Activated CD4-positive, alpha-beta memory T cell treated with anti-CD3 and anti-CD28 coated beads, Interleukin-2, amount 10 ng/mL, durations not matched to agents 7 days and 5 days (primary cell): Measurements from ENCODE around the gene SGMS1. TPM values are rescaled to one million over a fixed set of nuclear protein-coding genes. Genes with fewer than 3 reads are reported as not detected.
"Not testable (repeated sequence)": the region's sequence is repeated elsewhere in the genome, so short reads cannot be mapped to it uniquely, and the experiment has no call there.

Experiments
- CTCF ChIA-PET: fragments of 350-600 bp; sonication (Branson Sonifier 250); formaldehyde crosslinking; loops from one replicate; lab custom pipeline; 2021; ENCODE audit warnings: antibody characterized with exemption, inconsistent platforms; lab: Charles Lee
- POLR2A ChIA-PET: fragments of 350-600 bp; sonication (Branson Sonifier 250); formaldehyde crosslinking; loops from one replicate; lab custom pipeline; 2021; ENCODE audit warnings: antibody characterized with exemption; lab: Charles Lee
- DNase-seq: peaks from one replicate; pipeline ENCODE4 v3.0.0-alpha.2; 2020
- H3K27ac Mint-ChIP-seq: one replicate; pipeline ENCODE4 v1.8.0; 2021; ENCODE audit warnings: mild to moderate bottlenecking, mixed read lengths
- H3K27me3 Mint-ChIP-seq: one replicate; pipeline ENCODE4 v1.8.0; 2021; ENCODE audit warnings: mixed read lengths
- H3K36me3 Mint-ChIP-seq: one replicate; pipeline ENCODE4 v1.8.0; 2021; ENCODE audit warnings: low read depth, mixed read lengths
- H3K4me1 Mint-ChIP-seq: one replicate; pipeline ENCODE4 v1.8.0; 2021; ENCODE audit warnings: mixed read lengths
- H3K4me3 Mint-ChIP-seq: one replicate; pipeline ENCODE4 v1.8.0; 2021; ENCODE audit warnings: mild to moderate bottlenecking, mixed read lengths
- H3K9me3 Mint-ChIP-seq: one replicate; pipeline ENCODE4 v1.8.0; 2021; ENCODE audit warnings: mixed read lengths
- total RNA-seq, 2 experiments: library from RNA; stranded (reverse); gene quantifications; one replicate each; pipeline ENCODE4 v1.2.3, GENCODE V29; 2021

Gene SGMS1
- total RNA-seq, 2 experiments from 2014 or later, result 18.9 to 19.9 TPM

DNA sequence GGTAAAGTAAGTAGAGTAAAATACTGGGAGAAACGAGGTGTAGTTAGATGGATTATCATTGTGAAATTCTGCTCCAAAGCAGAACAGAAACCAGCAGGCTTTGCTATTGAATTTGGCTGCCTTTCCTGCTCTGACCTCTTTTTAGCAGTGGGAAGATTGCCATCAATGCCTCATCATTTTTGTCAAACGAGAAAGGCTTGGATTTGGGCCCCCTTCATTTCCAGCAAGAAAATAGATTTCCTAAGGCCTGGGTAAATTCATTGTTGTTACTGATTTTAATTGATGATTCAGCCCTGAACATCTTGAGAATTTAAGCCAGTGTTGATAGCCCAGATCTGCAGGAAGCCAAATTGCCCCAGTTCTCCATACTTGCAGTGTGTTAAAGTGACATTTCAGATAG lies 337.2 kb downstream of the SGMS1 start:
- no peaks in the 10 kb centered on the region for H3K9me3 Mint-ChIP-seq
- DNase-seq, result no peak
- ChIA-PET POLR2A (no interaction called here), CTCF (interaction anchor here (1.0 to 2.1 kb wide), 2 partner anchors 11 to 335 kb away, joined by 3 to 7 read pairs; no protein-coding TSS in a partner anchor)
- peaks cover 29% of the 10 kb centered on the region for H3K27me3 Mint-ChIP-seq
- no peaks in the 10 kb centered on the region for H3K36me3 Mint-ChIP-seq
- no peak overlapping the region for H3K4me3 Mint-ChIP-seq
- H3K4me1 Mint-ChIP-seq, result no peaks in the 10 kb centered on the region
- no peak overlapping the region for H3K27ac Mint-ChIP-seq

DNA sequence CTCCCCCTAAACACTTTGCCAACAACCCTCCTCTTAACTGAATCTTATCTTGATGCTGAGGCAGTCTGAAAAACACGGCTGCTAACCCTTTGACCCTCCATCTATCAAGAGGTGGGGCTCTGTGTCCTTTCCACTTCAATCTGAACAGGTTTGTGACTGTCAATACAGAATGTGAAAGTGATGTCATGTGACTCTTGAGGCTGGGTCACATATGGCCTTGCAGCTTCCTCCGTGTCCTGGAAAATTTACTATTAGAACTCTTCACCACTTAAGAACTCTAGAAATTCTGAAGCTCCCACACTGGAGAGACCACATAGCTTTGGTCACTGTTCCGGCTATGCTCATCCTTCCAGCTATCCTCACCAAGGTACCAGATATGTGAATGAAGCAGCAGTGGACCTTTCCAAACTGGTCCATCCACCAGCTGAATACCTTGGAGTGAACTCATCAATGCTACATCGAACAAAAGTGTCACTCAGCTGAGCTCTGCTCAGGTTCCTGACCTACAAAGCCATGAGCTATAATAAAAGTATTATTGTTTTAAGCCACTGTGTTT lies 341.7 kb downstream of the SGMS1 start:
- H3K27ac Mint-ChIP-seq, result no peak overlapping the region
- no peaks in the 10 kb centered on the region for H3K4me1 Mint-ChIP-seq
- H3K36me3 Mint-ChIP-seq, result no peaks in the 10 kb centered on the region
- H3K27me3 Mint-ChIP-seq, result peaks cover 56% of the 10 kb centered on the region
- POLR2A ChIA-PET, result no interaction called here
- CTCF ChIA-PET, result no interaction called here
- H3K9me3 Mint-ChIP-seq, result peaks cover 2% of the 10 kb centered on the region
- DNase-seq, result no peak
- no peak overlapping the region for H3K4me3 Mint-ChIP-seq

DNA sequence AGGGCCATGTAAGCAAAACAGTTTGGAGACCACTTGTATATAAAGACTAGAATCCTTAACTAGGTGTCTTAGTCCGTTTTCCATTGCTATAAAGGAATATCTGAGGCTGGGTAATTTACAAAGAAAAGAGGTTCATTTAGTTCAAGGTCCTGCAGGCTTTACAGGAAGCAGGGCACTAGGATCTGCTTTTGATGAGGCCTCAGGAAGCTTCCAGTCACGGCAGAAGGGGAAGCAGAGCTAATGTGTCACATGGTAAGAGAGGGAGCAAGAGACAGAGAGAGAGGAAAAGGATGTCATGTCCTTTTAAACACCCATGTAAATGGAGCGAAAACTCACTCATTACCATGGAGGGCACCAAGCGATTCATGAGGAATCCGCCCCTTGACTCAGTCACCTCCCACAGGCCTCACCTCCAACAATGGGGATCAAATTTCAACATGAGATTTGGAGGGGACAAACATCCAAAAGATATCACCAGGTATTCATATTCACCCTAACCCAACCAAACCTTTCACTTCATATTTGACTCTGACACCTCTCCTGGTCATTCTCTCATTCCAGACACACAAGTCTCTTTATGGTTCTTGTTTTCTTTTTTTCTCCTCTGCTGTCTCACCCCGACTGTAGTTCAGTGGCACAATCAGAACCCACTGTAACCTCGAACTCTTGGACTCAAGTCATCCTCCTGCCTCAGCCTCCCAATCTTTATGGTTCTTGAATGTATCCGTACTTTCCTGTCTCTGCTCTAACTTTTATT lies 342.4 kb downstream of the SGMS1 start:
- Mint-ChIP-seq H3K9me3 (peaks cover 2% of the 10 kb centered on the region), H3K27ac (no peak overlapping the region), H3K4me1 (no peaks in the 10 kb centered on the region), H3K27me3 (peaks cover 62% of the 10 kb centered on the region), H3K36me3 (no peaks in the 10 kb centered on the region), H3K4me3 (no peak overlapping the region)
- DNase-seq, result no peak
- ChIA-PET POLR2A (no interaction called here), CTCF (no interaction called here)

DNA sequence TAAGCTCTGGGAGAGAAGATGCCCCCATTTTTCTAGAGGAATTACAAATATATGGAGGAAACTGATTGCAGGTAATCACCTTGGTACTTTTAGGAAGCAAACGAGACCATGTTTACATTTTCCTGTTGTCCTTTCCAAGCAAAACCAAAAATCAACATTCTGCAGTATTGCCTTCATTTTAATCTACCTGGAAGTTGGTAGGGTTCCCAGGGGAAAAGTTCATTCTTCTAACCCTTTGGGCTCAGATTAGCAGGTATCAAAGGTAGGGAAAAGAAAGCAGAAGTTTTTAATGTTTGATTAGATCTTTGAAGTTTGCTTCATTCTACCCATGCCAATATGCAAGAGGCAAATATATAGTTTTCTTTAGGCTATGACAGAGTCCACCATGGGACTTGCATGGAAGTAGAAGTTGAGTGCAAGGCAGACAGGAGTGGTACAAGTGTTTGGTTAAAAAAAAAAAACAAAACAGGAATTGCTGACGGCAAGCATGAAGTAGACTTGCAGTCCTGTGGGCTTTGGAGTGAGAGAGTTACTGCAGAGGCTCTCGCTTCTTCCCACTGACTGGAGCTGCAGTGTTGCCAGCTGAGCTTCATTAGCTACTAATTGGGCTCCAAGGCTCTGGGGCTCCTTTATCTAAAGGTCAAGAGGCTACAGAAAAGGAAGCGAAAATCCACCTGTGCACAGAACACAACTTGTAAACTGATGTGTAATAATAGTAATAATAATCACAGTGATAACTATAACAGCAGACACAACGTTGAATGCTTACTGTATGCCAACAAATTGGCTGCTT lies 343.5 kb downstream of the SGMS1 start:
- ChIA-PET POLR2A (no interaction called here), CTCF (no interaction called here)
- DNase-seq, result no peak

DNA sequence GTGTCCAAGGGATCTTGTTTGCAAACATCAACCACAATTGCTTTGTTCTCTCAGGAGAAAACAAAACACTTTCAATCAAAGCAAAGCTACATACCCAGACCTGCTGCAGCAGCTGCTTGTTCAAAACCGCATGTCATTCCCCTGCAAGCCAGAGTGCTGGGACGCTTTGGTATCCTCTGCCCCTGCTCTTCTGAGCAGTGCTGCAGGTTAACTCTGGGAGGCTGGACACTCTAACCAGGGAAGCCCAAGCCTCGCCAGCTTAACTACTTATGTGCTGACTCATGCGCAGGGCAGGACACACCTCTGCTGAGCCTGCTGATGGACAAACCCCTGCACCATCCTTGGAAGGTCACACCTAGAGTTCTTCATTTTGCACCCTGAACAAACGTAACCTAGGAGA lies 344.3 kb downstream of the SGMS1 start:
- H3K9me3 Mint-ChIP-seq, result peaks cover 2% of the 10 kb centered on the region
- H3K4me1 Mint-ChIP-seq, result no peaks in the 10 kb centered on the region
- H3K4me3 Mint-ChIP-seq, result no peak overlapping the region
- ChIA-PET CTCF (no interaction called here), POLR2A (interaction anchor here (0.6 kb wide), 1 partner anchor 673 kb away, joined by 3 read pairs; no protein-coding TSS in a partner anchor)
- H3K27ac Mint-ChIP-seq, result no peak overlapping the region
- DNase-seq, result no peak
- no peaks in the 10 kb centered on the region for H3K36me3 Mint-ChIP-seq
- peaks cover 67% of the 10 kb centered on the region for H3K27me3 Mint-ChIP-seq

More for the DNA sequence above, 343.5 kb downstream of the SGMS1 start:
- Mint-ChIP-seq H3K27ac (no peak overlapping the region), H3K4me3 (no peak overlapping the region), H3K36me3 (no peaks in the 10 kb centered on the region), H3K27me3 (peaks cover 63% of the 10 kb centered on the region), H3K4me1 (no peaks in the 10 kb centered on the region), H3K9me3 (peaks cover 2% of the 10 kb centered on the region)

DNA sequence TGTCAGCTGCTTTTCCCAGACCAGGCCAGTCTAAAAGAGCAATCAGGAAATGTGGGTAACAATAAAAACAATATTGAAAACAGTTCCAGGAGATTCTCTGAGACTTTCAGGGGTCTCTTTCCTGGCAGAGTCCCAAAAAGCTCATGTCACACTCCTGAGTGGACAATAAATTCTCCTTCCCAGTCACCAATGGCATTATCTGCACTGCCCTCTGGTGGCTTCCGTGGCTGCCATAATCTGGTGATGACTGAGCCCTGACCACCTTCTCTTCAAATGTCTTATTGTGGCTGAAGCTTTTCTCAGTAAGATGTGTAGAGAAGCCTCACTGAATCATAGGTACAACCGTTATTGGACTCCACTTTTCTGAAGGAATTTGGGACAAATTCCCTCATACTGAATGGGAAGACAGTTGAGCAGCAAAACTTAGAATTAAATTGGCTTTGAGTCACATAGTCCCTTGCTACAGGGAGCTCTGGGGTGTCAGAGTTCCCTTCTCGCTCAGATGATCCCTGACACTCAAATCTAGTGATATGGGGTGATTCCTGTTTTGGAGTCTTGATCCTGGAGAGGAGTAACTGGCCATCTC lies 348.0 kb downstream of the SGMS1 start:
- H3K36me3 Mint-ChIP-seq, result no peaks in the 10 kb centered on the region
- H3K27ac Mint-ChIP-seq, result no peak overlapping the region
- POLR2A ChIA-PET, result no interaction called here
- no peak overlapping the region for H3K4me3 Mint-ChIP-seq
- DNase-seq, result peak; percentile 44
- no peaks in the 10 kb centered on the region for H3K4me1 Mint-ChIP-seq
- H3K9me3 Mint-ChIP-seq, result no peaks in the 10 kb centered on the region
- peaks cover 49% of the 10 kb centered on the region for H3K27me3 Mint-ChIP-seq
- CTCF ChIA-PET, result interaction anchor here (0.6 to 1.7 kb wide), 9 partner anchors 12 to 346 kb away, joined by 3 to 7 read pairs (median 3); partner anchors contain the start of gene ASAH2

DNA sequence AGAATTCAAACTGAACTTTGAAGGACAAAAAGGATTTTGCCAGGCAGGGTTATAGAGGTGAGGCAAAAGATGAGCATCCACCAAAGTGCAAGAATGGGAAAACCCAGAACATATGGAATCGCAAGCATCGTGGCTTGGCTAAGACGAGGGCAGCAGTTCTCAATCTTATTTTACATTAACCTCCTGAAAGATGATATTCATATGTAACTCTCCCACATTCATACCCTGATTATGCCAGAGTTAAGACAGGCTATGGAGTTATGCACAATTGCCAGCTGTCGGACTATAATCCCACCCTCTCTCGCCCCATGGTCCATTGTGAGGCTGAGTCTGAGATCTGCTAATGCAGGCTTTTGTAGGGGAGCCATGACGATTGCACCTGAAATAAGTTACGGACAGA lies 351.2 kb downstream of the SGMS1 start:
- ChIA-PET CTCF (interaction anchor here (0.6 kb wide), 1 partner anchor 16 kb away, joined by 4 read pairs; no protein-coding TSS in a partner anchor), POLR2A (no interaction called here)
- H3K36me3 Mint-ChIP-seq, result no peaks in the 10 kb centered on the region
- H3K27ac Mint-ChIP-seq, result no peak overlapping the region
- no peaks in the 10 kb centered on the region for H3K4me1 Mint-ChIP-seq
- H3K4me3 Mint-ChIP-seq, result no peak overlapping the region
- no peak for DNase-seq
- peaks cover 36% of the 10 kb centered on the region for H3K27me3 Mint-ChIP-seq
- H3K9me3 Mint-ChIP-seq, result no peaks in the 10 kb centered on the region

DNA sequence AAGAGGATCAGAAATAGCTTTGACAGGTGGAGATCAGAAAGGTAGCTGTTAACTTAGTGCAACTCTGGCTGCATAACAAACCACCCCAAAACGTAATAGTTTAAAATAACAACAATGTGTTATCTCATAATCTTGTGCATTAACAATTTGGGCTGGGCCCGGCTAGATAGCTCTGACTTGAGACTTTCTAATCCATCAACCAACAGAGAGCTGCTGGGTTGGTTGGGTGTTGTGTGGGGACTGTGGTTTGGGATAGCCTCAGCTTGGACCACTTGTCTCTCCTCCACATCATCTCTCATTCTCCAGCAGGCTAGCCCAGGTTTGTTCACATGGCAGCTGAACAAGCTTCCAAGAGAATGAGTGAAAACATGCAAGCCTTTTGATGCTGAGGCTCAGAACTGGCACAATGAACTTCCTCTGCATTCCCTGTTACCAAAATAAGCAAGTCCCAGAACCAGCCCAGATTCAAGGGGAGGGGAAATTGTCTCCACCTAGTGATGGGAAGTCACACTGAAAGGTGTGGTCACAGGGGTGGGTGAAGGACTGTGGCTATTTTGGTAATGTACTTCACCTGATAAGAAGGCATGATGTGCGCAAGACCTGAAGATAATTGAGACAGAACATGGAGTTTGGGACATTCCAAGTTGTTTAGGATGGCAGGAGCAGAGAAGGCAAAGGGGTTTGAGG lies 352.0 kb downstream of the SGMS1 start:
- Mint-ChIP-seq H3K27me3 (peaks cover 33% of the 10 kb centered on the region), H3K36me3 (no peaks in the 10 kb centered on the region), H3K9me3 (no peaks in the 10 kb centered on the region), H3K4me1 (no peaks in the 10 kb centered on the region), H3K4me3 (no peak overlapping the region), H3K27ac (no peak overlapping the region)
- DNase-seq, result no peak
- POLR2A ChIA-PET, result no interaction called here
- CTCF ChIA-PET, result no interaction called here

DNA sequence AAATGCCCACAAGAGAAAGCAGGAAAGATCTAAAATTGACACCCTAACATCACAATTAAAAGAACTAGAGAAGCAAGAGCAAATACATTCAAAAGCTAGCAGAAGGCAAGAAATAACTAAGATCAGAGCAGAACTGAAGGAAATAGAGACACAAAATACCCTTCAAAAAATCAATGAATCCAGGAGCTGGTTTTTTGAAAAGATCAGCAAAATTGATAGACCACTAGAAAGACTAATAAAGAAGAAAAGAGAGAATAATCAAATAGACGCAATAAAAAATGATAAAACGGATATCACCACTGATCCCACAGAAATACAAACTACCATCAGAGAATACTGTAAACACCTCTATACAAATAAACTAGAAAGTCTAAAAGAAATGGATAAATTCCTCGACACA lies 355.9 kb downstream of the SGMS1 start:
- H3K36me3 Mint-ChIP-seq, H3K4me1 Mint-ChIP-seq, H3K9me3 Mint-ChIP-seq, DNase-seq, POLR2A ChIA-PET, H3K27ac Mint-ChIP-seq, CTCF ChIA-PET, H3K4me3 Mint-ChIP-seq: not testable (repeated sequence)
- peaks cover 41% of the 10 kb centered on the region for H3K27me3 Mint-ChIP-seq

DNA sequence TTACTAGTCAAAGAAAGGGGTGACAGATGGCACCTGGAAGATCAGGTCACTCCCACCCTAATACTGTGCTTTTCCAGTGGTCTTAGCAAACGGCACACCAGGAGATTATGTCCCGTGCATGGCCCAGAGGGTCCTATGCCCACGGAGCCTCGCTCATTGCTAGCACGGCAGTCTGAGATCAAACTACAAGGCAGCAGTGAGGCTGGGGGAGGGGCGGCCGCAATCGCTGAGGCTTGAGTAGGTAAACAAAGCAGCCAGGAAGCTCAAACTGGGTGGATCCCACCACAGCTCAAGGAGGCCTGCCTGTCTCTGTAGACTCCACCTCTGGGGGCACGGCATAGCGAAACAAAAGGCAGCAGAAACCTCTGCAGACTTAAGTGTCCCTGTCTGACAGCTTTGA lies 361.1 kb downstream of the SGMS1 start:
- peak; percentile 21 for DNase-seq
- H3K27ac Mint-ChIP-seq, H3K36me3 Mint-ChIP-seq, CTCF ChIA-PET, POLR2A ChIA-PET, H3K4me3 Mint-ChIP-seq, H3K9me3 Mint-ChIP-seq: not testable (repeated sequence)
- H3K27me3 Mint-ChIP-seq, result peaks cover 45% of the 10 kb centered on the region
- peaks cover 24% of the 10 kb centered on the region for H3K4me1 Mint-ChIP-seq

DNA sequence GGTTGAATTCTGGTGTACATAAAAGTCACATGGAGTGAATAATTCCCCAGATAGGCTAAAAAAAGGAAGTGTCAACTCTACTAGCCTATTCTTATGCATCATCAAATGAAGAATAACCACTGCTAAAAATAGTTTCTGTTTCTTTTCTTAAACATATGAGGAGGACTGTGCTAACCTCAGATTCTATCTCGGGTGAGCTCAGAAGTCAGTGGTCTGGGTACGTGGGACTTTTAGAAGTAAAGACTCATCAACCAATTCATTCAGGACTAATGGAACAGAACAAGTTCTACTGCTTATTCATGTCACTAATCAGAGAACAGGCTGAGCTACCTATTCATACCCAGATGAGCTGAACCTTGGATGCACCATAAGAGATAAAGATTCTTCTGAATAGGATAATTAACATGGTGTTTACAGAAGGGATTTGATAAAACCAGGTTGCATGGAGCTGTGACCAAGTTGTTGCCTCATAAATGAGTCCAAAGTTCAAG lies 362.9 kb downstream of the SGMS1 start:
- H3K9me3 Mint-ChIP-seq, result no peaks in the 10 kb centered on the region
- peak overlapping the region; percentile 32 for H3K27ac Mint-ChIP-seq
- no peaks in the 10 kb centered on the region for H3K36me3 Mint-ChIP-seq
- H3K4me3 Mint-ChIP-seq, result no peak overlapping the region
- CTCF ChIA-PET, result interaction anchor here (0.7 to 1.1 kb wide), 2 partner anchors 15 to 161 kb away, joined by 3 read pairs; no protein-coding TSS in a partner anchor
- peaks cover 24% of the 10 kb centered on the region for H3K4me1 Mint-ChIP-seq
- DNase-seq, result peak; percentile 30
- peaks cover 49% of the 10 kb centered on the region for H3K27me3 Mint-ChIP-seq
- POLR2A ChIA-PET, result interaction anchor here (1.5 kb wide), 1 partner anchor 157 kb away, joined by 7 read pairs; no protein-coding TSS in a partner anchor
